Left cardiac atrium (tissue), 4 donors: Measurements from ENCODE around the gene NPY. TPM values are rescaled to one million over a fixed set of nuclear protein-coding genes. Genes with fewer than 3 reads are reported as not detected.

Experiments
- ATAC-seq, 2 donors: fragments of 200-7000 bp; cut with Tn5 transposase; one replicate each; pipeline ENCODE4 v1.9.1; 2020; ENCODE audit warnings: mild to moderate bottlenecking in 2 of 2, moderate library complexity in 2 of 2
- DNase-seq: peaks from one replicate; pipeline ENCODE4 v3.0.0-alpha.2; 2020
- intact Hi-C, 2 donors: fragments of 100-400 bp; cut with DNase I; formaldehyde crosslinking; loops; one replicate each; pipeline versions ENCODE4 v1.14.1 to v1.15.1; 2022 to 2023
- total RNA-seq, 2 donors: library from RNA; stranded (reverse); fragmentation: NEBNext Ultra II Directional; extraction: Animal tissue kit (Norgen Biotek cat#: 25700); gene quantifications; one replicate each; pipeline ENCODE4 v1.2.1, GENCODE V29; 2021
- donor health status: DM: no; HTN: yes; CAD: no.
- donor health status: DM: no; HTN: yes; CAD: no; lungs with severe emphysema.
- donor health status: DM: yes; HTN: yes; CAD: no.
- donor health status: Dilated cardiomyopathy.

NPY gene
- total RNA-seq, 2 donors from 2014 or later, result not detected

GRCh38 chr7:24307326-24307725 lies 23.3 kb downstream of the NPY start:
- no peak for ATAC-seq
- intact Hi-C loops, result no loop called here

DNA sequence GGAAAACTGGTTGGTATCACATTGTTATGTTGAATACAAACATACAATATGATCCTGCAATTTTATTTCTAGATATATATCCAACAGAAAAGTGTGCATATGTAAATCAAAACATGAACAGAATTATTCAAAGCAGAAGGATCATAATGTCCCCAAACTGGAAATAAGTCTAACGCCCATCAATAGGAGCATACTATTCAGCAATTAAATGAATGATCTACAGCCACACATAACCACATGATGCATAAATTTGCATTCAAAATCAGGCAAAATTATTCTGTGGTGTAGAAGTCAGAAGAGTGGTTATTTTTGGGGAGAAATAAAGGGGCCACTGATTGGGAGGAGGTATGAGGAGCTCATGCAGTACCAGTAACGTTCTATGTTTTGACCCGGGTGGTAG lies 28.6 kb downstream of the NPY start:
- no peak for DNase-seq
- no peak for ATAC-seq
- intact Hi-C loops, result no loop called here

More at GRCh38 chr7:24307326-24307725, 23.3 kb downstream of the NPY start:
- no peak for DNase-seq

GRCh38 chr7:24313777-24314176 lies 29.8 kb downstream of the NPY start:
- no peak for DNase-seq
- intact Hi-C loops, result no loop called here
- ATAC-seq, result no peak

DNA sequence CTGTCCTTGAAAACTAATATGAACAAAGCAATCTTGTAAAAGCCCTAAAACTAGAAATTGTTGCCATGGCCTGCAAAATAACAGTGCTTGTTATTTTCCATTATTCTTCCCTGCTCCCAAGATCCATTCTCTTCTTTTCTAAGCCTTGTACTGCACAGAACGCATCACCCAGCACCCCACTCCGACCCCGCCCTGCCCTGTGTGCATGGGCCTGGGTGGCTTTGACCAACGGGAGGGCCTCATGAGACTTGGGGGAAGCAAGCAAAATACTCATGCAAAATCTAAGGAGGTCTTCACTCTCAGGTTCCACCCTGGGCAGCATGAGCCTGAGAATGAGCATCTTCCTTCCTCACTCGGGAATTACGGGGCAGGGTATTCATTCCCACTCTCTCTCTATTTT lies 32.4 kb downstream of the NPY start:
- intact Hi-C loops, result no loop called here
- ATAC-seq, result no peak
- no peak for DNase-seq

- no peak for DNase-seq
- no peak for ATAC-seq
- intact Hi-C loops, result no loop called here
These were observed 34.3 kb downstream of the NPY start for GRCh38 chr7:24318326-24318725.

DNA sequence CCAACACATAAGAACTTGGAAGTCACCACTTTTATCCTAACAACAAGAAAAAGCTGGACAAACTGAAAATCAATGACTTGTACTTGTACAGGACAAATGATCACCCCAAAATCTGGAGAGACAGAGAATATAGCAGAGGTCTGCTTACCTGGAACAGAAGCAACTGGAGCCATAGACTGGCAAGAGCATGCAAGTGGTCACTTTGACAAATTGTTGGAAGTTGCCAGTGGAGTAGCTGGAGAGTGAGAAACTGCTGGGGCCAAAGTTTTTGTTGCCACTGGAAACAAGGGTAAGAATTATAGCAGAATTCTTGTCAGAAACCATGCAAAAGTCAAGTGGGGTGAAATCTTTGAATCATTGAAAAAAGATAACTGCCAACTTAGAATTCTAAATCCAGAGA lies 35.2 kb downstream of the NPY start:
- intact Hi-C loops, result no loop called here
- no peak for ATAC-seq
- DNase-seq, result no peak

DNA sequence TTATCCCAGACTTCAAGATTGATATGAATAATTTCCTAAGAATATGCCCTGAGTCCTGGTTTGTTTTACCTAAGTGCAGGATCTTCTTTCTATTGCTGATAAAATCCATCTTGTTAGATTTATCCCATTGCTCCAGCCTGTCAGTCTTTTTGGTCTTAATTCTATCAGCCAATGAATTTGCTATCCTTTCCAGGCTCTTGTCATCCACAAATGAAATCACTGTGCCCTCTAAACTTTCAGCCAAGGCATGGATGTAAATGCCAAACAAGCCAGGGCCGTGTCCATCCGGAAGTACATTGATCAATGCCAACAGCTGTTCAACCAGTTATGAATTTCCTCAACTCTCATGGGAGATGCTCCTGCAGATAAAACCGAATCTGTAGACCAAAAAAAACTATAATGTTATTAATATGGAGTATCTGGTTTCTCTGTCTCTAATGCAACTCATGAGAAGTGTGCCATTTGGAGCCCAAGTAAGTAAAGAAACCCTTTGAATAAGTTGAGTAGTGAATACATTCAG lies 40.0 kb downstream of the NPY start:
- DNase-seq (no peak), ATAC-seq (no peak)
- intact Hi-C loops, result no loop called here

DNA sequence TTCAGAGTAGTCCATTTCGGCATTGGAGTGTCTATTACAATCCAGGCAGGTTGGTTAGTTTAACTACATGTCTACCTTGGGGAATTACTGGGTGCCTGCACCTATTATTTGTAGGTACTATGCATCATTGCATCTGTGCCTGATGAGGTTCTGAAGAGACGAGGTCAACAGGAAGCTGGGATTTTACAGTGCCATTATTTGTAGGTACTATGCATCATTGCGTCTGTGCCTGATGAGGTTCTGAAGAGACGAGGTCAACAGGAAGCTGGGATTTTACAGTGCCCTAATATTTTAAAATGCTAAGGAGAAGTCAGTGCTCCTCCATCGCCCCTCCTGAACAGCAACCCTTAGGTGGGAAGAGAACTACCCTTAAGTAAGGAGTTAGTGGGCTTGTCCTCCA lies 41.7 kb downstream of the NPY start:
- intact Hi-C loops, result no loop called here
- ATAC-seq (no peak), DNase-seq (no peak)

DNA sequence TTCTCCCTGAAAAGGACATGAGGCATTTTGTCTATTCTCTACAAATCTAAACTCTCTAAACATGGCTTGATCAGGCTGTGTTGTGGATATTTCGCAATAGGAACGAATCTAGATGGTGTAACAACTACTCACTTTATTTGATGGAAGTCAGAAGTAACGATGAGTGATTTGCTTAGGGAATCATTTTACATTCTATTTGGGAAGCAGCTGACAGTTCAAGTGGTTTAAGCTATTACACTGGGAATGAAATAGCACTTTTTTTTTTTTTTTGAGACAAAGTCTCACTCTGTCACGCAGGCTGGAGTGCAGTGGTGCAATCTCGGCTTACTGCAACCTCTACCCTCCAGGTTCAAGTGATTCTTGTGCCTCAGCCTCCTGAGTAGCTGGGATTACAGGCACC lies 44.1 kb downstream of the NPY start:
- intact Hi-C loops, result no loop called here
- DNase-seq (no peak), ATAC-seq (no peak)

DNA sequence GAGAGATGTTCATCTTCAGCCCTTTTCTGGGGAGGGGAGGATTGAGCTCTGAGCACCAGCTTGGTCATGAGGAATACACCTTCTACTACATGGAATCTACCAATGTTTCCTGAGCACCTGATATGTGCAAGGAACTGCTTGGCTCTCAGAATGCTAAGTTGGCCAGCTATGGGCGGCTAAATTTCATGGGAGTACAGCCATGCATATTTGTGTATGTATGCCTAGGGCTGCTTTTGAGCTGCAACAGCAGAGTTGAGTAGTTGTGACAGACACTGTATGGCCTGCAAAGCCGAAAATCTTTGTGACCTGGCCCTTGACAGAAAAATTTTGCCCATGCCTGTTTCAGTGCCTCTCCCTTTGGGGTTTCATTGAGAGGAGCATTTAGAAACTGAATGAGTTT lies 44.9 kb downstream of the NPY start:
- intact Hi-C loops, result no loop called here
- DNase-seq (no peak), ATAC-seq (no peak)

DNA sequence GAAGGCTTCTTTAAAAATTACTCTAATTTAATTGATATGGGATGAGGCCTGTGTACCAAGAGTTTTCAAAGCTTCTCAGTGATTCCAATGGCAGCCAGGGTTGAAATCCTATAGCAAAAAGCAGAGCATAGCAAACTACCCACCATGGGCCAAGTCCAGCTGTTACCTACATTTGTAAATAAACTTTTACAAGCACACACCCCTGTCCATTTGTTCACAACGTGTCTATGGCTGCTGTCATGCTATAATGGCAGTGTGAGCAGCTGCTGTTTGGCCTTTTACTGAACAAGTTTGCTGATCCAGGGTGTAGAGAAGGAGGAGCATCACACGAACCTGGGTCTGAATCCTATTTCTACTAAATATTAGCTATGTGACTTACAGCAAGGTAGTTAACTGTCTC lies 50.0 kb downstream of the NPY start:
- ATAC-seq (no peak), DNase-seq (no peak)
- intact Hi-C loops, result no loop called here

DNA sequence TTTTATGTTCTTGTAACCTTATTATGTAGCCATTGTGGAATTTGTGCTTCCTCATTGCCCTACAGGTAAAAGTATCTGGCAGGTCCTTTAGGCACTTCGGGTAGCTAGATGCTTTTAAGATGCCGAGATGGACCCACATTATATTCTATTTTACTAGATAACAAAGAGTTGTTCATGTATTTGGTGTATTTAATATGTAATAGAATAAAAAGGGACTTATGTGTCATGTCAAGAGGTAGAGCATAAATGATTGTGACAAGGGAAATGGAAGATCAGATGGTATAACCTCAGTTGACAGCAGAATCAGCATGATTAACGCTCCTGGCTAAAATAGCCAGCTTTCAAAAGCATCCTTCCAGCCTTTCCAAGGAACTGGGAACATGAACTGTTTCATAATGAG lies 50.6 kb downstream of the NPY start:
- DNase-seq (no peak), ATAC-seq (no peak)
- intact Hi-C loops, result no loop called here

- intact Hi-C loops, result no loop called here
- ATAC-seq (no peak), DNase-seq (no peak)
These were observed 52.5 kb downstream of the NPY start for GRCh38 chr7:24336461-24336860.

GRCh38 chr7:24337180-24337579 lies 53.2 kb downstream of the NPY start:
- no peak for DNase-seq
- ATAC-seq, result no peak
- intact Hi-C loops, result no loop called here

DNA sequence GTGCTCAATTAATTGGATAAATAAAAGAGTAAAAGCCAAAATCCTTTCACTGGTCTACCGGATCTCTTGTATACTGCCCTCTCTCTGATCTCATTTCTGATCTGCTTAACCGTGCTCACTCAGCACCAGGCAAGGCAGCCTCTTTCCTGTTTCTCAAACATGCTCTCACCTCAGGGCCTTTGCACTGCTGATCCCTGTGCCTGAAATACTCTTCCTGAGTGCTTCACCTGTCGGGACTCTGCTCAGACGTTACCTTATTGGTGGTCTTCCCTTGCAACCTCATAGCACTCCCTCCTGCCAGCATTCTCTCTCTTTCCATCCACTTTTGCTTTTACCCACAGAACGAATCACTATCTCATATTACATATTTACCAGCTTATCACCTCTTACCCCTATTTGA lies 55.6 kb downstream of the NPY start:
- intact Hi-C loops, result no loop called here
- no peak for DNase-seq
- no peak for ATAC-seq

DNA sequence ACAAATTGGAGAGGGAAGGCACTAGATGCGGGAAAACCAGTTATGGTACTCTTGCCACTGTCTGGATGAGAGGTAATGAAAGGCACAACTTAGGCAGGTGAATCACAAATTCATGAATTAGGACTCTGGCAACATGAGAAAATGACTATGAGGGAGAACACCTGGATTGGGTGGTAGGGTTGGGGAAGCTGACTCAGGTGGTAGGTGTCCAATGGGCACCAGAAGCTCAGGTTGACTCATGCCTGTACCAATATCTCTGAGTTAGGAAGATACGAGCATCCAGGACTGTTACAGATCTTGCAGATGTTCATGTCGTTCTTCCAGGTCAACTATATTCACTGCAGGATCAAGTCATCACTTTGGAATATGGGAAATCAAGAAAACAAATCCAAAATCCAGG lies 56.7 kb downstream of the NPY start:
- no peak for ATAC-seq

More for the DNA sequence above, 56.7 kb downstream of the NPY start:
- no peak for DNase-seq
- intact Hi-C loops, result no loop called here
